ENCODE measurements around the gene OBP2B. TPM values are rescaled to one million over a fixed set of nuclear protein-coding genes. Genes with fewer than 3 reads are reported as not detected.
"Not testable (repeated sequence)": the region's sequence is repeated elsewhere in the genome, so short reads cannot be mapped to it uniquely, and the experiment has no call there.

Gene OBP2B
- polyA plus RNA-seq, 3 donors = 0.14 to 0.41 (median 0.32) TPM

DNA sequence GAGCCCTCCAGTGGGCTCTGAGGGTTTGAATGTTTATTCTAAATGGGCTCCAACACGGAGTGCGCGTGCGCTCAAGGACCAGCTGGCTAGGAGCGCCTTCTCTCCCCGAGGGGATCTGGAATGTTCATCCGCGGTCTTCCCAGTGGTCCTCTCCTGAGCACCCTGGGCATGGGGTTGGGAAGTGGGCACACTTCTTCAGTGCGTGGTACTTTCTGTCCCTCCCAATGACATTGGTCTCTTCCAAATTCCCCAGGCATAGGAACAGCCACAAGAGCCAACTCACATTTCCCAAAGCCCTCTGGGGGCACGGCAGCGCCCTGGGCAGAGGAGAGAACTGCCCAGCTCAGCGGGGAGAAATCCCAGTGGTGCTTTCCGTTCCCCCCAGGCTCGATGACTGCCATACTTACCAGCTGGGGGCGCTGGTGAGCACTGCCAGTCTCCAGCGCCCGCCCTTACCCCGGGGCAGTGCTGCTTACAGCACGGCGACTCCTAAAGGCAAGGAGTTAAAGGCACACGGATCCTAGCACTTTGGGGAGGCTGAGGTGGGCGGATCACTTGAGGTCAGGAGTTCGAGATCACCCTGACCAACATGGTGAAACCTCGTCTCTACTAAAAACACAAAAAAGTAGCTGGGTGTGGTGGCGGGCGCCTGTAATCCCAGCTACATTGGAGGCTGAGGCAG, 29.9 kb upstream of the OBP2B start:
- peak; percentile 57 for DNase-seq

DNA sequence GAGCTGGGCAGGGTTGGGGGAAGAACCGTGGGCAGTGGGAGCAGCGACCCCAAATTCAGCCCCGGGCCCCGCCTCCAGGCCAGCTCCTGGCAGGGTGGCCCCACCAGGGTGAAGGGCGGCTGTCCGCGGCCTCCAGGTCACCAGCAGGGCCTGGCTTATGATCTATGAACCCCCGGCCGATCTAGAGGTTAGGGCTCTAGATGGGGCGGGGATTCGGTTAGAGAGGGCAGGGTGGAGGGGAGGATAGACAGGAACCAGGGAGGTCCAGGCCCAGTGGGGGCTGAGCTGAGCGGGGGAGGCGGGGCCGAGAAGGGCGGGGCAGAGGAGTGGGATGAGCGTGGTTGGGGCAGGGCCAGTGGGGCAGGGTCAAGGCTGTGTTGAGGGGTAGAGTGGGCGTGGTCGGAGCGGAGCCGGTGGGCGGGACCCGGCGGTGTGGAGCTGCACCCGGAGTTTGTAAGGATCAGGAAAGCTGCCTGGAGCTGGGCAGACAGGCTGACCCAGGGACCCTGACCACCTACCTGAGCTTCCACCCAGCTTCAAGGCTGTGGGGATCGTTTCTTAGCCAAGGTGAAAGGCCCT, 29.3 kb upstream of the OBP2B start:
- DNase-seq = peak; percentile 61

DNA sequence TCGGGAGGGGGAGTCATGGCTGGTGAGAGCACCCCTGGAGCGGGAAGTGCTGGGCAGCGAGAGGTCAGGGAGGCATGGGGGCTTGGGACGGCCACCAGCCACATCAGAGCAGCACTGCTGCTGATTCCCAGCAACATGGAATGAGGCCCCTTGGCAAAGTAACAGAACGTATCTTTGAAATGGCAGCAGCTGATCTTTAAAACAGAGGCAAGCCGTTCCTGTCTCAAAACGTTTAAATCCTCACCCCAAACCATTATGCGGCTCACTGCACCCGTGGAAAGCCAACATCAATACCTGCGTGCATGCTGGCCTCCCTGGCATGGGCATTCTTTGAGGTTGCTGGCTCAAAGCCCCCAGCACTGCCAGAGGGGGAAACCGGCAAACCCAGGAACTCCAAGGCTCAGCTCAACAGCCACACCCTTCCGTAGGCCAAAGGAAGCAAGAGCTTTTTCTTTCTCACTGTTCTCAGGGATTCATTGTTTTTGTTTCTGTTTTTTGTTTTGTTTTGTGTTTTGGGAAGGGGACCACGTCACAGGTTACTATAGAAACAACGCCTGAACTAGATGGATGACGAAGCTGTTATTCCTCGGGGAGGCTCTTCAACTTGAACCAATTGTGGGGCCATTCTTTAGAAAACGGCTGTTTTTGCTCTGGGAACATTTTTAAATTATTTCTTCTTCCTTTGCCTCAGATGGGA, 28.1 kb upstream of the OBP2B start:
- DNase-seq = peak; percentile 71

DNA sequence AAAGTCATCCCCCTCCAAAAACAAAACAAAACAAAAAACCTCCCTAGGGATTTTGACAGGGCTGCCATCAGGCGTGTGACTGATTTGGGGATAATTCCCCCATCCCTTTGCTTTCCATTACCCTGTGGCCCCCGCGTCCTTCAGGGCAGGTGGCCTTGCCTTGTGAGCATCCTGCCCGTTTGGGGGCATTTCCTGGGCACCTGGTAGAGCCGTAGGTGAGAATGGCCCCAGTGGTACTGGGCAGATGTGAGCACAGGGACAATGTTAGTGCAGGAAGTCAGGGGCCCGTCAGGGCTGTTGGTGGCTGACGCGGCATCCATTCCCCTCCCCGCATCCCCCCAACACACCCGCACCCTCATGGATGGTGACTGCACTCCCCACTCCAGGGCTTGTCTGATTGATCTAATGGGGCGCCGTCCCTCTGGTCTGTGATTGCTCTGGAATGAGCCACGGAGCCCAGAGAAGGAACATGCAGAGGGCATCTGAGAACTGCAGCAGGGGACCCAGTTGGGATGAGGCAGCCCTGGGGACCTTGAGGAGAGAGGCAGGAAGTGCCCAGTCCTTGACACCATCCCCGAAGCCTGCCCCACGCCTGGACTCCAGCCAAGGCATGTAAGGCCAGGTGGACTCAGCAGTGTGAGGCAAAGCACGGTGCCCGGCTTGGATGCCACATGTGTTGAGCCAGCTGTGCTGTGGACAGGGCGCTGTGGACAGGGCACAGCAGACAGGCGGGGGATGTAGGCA, 27.4 kb upstream of the OBP2B start:
- DNase-seq = not testable (repeated sequence)

DNA sequence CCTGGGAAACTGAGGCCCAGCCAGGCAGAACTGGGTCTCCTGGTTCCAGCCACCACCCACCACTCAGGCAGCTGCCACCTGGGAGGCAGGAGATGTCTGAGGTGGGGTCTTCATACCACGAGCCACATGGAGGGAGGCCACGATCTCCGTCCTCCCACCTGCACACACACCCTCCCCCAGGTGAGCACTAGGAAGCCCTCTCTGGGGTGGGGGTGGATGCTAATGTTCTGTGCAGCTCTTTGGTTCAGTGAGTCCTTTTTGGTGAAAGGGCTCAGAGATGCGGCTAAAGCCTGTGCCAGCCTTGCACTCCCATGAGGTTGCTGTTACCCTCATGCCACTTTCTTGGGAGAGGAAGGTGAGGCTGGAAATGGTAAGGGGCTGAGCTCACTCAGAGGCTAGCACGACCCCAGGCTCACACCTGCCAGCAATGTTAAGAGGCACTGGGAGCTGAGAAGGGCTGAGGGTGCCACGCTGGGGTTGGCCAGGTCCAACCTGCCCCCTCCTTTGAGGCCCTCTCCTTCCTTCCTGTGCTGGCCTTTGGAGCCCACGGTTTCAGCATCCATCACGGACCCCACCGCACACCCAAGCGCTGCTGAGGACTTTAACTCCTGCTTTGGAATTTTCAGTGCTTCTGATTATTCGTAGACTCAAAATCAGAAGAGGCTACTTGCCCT, 26.6 kb upstream of the OBP2B start:
- no peak for DNase-seq

DNA sequence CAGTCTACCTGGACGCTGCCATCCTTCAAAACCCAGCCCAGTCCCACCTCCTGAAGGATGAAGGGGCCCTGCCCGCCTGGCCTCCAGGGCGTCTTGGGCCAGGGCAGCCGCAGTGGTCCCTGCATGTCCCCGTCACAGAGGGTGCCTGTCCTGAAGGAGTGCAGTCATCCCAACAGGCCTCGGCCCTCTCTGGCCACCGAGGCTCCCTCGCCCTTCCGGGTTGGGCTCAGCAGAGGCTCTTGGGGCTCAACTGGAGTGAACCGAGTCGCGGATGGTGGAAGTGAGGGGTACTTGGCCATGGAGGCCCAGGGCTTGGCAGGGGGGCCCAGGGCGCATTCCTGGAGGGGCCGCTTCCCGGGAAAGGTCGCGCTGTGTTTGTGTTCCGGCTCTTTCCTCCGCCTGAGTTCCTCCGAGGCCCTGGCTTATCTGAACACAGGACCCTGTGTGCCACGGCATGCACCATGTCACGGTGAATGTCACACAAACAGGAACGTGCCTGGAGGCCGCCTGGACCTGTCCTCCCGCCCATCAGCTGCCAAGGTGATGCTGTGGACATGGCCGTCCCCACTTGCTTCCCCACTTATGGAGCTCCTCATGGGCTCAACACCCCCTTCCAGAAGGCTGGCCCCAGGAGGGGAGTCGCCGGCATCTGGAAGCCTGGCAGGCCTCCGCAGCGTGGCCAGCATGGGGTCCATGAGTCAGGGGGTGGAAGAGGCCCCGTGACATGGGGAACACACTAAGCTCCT, 25.7 kb upstream of the OBP2B start:
- DNase-seq = no peak

DNA sequence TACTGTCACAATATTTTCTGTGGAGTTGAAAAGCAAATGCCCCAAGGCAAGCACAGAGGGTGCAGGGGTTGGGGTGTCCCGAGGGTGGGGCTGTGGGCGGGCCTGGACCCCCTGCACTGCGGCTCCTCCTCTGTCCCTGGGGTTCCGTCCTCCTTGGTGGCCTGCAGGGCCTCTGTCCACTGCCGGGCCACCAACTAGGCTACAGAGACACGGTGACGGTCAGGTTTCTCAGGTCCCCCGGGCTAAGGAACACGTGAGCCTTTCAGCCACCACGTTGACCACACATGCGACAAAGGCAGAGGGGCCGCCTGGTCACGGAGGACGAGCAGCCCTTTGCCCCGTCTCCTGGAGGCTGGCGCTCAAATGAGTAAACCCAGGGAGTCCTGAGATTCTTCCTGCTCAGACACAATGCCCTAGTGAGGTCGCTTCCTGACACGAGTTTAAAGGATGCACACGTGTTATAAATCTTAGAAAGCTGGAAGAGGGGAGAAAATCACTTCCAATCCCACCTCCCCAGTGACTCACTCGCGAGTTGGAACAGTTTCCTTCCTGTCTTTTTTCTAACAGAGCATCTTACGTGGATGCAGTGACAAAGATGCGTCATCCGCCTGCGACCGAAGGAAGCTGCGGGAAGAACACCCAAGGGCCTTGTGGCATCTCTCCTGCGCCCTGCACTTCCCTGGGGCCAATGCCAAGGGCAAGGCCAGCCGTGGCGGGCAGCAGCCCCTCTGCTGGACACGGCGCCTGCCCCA, 24.8 kb upstream of the OBP2B start:
- DNase-seq = no peak

DNA sequence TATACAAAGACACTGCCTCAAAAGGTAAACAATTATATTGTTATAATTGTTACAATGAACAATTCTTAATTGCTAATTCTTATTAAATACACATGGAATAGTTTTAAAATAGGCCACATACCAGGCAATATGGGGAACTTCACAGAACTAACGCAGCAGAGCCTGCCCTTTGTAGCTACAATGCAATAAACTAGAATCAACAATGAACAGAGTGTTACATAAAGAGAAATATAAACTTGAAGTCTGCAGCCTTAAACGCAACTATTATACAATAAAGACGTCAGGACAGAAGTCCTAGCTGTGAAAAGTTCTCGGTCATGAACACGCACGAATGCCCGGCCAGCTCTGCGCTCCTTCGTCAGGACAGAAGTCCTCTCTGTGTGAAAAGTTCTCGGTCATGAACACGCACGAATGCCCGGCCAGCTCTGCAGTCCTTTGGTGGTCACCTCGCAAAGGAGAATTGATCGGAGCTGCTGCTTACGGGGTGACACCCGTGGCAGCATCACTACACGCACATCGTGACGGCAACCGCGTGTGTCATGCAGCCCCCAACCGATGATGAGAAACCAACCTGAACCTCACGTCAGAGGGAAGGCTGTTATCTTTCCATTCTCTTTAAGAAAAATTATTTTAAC, 23.0 kb upstream of the OBP2B start:
- DNase-seq = not testable (repeated sequence)

DNA sequence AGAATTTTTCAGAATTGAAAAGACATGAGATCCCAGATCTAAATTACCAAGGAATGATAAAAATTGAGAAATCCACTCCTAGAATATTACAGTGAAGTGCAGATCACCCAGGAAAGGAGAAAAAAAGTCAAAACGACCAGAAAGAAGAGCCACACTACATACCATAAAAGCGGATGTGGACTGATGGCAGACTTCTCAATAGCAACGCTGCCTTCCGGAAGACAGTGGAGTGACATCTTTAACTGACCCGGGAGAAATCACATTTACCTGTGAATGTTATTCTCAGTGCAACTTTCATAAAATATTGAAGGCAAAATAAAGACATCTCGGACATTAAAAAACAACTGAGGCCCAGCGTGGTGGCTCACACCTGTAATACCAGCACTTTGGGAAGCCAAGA, 21.5 kb upstream of the OBP2B start:
- DNase-seq = not testable (repeated sequence)

DNA sequence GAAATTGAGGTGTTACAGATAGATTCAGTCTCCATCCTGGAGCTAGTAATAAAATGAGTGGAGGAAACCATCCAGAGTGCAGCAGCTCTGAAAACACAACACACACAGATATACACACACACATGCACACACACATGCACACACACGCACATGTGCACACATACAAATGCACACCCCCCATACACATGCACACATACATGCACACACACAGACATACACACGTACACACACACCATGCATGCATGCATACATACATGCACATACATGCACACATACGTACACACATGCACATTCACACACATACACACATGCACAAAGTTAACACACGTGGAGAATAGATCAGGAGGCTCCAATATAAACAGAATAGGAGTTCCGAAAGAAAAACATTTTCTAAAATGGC, 21.0 kb upstream of the OBP2B start:
- DNase-seq = no peak

DNA sequence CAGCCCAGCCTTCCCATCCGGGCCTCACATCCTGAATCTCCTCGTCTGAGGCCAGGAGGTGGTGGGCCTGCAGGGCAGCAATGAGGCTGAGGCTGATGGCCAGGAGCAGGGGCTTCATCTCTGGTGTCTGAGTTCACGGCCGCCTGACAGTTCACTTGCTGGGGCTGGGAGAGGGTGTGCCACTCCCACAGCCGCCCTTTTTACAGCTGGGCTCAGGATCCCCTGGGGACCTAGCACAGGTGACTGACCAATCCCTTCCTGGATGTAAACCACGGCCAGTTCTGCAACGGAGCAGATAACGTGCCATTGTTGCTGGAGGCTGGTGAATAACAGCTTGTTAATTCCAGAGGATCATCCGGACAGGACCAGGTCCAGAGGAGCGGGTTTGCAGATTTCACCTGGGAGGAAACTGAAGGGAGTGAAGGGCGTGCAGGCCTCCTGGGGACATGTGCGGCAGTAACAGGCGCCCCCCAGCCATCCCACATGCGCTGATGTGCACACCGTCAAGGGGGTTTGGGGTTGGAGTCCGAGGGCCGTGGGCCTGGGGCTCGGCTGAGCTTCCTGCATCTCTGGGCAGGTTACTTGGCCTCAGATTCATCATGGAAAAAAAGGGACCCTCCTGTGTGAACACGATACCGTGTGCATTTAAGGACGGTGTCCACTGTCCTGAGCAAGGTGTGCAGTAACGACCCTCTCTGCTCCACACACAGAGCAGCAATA, 19.6 kb upstream of the OBP2B start:
- not testable (repeated sequence) for DNase-seq

DNA sequence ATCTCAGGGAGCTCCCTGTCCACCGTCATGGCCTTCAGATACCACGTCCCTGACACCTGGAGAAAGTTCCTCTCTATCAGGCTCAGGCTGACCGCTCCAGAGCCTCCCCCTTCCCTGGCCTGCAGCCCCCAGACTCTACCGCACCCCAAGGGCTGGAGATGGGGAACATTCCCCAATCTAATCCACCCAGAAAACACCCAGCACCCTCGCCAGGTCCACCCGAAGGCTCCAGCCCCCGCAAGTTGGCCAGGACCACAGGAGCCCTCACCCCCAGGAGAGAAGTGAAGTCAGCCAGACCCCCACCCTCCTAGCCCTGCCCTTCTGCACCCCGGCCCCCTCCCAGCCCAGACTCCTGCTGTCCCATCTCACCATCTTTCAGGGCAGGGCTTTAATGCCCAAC, 18.9 kb upstream of the OBP2B start:
- DNase-seq = not testable (repeated sequence)

DNA sequence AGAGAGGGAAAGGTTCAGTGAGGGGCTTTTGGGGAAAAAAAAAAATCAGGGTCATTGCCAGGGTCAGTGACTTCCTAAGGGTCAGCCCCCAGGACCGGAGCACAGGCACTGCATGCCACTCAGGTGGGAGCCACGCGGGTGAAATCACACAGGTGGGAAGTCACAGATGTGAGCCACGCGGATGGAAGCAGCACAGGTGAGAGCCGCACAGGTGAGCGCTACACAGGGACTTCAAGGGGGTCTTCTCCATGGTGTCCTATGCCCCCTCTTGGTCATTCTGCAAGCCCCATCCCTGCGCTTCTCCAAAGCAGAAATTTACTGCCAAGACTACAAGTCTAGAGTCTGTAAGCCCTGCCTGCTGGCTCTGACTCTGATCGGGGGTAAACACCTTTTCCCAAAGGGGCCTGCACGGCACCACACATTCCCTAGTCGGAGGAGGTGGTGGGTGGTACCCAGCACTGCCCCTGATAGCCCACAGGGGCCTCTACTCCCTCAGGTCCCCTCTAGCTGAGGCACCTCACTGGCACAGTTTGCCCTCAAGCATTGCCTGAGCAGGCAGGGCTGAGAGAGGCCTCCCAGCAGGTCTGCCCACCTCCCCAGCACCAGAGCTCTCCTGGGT, 18.3 kb upstream of the OBP2B start:
- no peak for DNase-seq

DNA sequence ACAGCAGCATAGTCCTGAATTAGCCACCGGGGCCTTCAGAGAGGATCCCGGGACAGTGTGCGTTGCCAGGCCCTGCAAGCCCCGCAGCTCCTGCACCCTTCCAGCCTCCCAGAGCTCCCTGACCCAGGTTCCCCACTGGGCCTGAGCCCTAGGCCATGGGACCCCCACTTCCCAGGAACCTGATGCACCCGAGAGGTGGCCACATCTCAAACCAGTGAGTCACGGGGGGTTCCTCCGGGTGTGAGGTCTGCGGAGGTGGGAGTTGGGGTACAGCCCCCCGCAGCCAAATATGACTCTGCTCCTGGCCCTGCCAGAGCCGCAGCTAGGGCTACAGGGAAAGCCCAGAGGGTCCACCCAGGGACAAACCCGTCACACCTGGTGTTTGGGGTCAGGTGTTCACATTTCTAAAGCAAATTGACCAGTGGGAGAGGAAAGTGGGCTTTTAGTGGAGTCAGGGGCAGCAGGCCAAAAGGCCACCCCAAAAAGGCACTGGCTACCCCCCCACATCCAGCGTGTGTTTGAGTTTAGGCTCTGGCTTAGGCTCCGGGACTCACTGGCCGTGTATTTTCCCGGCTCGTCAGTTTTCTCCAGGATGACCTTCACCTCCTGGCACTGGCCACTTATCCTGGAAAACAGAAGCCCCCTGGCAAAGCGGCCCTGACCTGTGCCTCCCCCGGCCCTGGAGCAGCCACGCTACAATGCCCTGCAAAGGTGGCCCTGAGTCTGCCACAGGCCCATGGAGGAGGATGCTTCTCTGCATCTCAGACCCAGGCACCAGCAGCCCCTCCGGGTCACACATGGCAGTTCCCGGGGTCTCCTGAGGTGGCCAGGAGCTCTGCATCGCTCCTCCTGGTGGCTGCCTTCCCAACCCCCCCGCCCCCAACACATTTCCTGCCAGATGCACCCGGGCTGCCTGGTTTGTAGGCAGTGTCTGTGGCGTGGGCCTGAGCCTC, 17.4 kb upstream of the OBP2B start:
- DNase-seq = no peak

DNA sequence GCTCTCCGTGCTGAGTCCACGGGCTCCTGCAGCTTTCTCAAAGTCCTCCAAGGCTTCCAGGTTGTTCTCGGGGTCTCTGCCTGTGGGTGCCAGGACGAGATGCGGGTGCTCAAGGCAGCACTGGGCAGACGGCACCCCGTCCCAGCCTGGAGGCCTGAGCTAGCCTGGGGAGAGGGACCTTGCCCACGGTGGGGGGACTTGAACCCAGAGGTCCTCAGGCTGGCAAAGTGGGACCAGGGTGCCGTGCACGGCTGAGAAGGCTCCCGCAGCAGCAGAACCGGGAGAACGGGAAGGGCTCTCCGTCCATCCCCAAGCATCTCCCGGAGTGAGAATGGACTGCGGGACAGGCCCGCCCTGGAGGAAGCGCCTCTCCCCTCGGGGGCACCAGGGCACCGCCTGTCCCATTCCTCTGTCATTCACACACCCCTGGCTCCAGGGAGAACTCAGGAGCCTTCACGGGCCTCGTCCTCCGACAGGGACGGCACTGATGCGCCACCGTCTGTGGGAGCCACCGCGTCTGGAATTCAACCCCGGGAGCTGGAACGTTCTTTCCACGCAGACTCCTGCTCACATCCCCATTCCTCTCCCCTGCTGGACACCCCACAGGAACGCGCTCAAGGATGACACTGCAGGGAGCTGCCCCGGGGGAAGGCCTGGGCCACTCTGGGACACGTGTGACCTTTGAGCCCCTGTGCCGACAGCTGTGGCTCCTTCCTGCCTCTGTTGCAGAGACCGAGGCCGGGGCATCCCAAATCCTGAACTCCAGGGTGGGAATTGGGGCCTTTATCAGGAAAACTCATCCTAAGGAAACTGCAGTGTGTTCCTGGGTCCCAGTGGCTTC, 16.3 kb upstream of the OBP2B start:
- no peak for DNase-seq

DNA sequence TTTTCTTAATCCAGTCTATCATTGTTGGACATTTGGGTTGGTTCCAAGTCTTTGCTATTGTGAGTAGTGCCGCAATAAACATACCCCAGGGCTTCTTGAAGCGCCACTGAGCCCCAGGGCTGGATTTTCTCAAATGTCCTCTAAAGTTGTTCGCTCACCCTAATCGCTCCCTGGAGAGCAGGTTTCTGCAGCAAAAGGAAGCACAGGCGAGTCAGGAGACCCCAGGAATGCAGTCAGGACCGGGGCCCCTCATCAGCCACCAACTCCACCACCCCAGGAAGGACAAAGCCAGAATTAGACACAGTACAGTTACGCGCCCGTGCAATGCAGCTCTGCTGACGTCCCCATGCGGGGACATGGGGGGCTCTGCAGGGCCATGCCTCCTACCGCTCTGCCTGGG, 15.7 kb upstream of the OBP2B start:
- no peak for DNase-seq

All from renal pelvis (tissue), 4 donors.